GM12874 (cell line): Measurements from ENCODE around the gene DNAH11.

Experiments
- TF ChIP-seq, protein P1 (sequence below): IDR thresholded peaks from 2 replicates; pipeline ENCODE4 v1.5.1; 2011; ENCODE audit warnings: low read depth, mild to moderate bottlenecking, control low read depth, low read length, moderate library complexity; ENCODE audit not compliant: insufficient read depth

DNAH11 gene

DNA sequence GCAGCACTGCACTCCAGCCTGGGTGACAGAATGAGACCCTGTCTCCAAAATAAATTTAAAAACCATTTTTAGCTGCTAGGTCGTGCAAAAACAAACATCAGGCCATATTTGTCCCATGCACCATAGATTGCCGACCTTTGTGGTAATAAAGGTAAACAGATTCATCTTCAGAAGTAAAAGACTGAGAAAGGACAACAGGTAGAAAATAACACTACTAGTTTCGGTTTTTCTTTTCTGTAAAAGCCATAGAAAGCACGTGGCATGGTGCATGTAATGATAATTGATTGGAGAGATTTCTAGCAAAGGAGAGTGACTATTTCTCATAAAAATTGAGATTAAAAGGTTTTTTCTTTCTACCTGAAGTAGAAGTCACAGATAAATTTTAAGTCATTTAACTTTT, 93.9 kb downstream of the DNAH11 start:
- TF ChIP-seq, protein P1, sequence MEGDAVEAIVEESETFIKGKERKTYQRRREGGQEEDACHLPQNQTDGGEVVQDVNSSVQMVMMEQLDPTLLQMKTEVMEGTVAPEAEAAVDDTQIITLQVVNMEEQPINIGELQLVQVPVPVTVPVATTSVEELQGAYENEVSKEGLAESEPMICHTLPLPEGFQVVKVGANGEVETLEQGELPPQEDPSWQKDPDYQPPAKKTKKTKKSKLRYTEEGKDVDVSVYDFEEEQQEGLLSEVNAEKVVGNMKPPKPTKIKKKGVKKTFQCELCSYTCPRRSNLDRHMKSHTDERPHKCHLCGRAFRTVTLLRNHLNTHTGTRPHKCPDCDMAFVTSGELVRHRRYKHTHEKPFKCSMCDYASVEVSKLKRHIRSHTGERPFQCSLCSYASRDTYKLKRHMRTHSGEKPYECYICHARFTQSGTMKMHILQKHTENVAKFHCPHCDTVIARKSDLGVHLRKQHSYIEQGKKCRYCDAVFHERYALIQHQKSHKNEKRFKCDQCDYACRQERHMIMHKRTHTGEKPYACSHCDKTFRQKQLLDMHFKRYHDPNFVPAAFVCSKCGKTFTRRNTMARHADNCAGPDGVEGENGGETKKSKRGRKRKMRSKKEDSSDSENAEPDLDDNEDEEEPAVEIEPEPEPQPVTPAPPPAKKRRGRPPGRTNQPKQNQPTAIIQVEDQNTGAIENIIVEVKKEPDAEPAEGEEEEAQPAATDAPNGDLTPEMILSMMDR = no peak

DNA sequence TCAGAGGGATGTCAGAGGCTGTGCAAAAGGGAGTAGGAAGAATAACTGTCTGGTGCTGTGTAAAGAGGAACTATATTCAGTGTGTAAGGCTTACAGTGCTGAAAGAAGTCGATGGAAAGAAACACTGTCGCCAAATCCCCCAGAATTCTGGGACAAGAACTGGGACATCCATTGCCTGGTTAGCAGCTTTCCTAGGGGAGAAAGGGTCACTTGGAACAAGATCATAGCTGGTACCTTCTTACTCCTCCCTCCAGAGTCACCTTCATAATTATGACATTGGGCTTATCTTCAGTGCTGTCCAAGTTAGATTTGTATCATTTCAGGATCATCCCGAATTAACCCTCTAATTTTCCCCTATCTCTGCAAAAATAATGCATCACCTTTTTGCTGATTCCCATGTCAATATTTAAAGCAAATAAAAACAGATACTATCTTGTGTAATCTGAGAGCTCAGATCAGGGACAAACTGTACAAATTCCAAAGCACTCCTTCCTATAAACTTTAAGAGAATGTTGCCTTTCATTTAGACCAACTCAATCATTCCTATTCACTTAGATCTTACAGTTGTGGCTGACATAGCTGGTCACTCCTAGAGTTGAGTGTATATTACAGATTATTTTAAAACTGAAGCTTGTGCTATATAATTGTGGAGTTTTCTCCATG, 96.5 kb downstream of the DNAH11 start:
- TF ChIP-seq, protein P1 = no peak

DNA sequence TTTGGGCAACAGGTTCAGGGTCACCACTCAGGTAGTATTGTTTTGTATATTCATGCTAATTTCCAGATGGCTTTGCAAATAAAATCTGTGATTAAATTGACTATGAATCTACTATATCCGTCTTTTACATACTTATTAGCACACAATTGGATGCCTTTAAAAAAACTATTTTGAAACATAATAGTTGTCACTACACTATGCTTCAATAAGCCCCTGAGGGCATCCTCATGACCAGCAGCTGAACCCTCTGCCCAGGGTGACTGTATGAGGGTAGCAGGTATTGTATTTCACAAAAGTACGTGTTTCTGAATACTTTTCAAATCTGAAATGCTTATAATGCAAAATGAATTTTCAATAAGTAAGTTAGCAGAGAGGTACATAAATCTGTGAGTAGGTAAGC, 97.3 kb downstream of the DNAH11 start:
- TF ChIP-seq, protein P1 = no peak

DNA sequence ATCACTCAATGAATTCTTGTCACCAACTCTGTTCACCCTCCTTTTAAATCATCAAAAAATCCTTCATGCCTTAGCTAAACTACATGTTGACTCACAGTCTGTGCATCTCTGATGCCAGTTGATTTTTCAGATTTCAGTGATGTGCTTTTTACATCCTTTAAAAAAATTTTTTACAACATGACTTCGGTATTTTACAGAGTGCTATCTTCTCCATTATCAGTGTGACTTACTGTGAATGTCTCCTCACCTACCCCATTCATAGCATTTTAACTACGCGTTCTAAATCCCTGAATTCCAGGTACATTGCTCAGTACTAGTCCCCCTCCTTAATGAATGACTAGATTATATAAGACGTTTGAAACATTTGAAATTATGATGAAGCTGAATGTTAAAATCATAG, 98.7 kb downstream of the DNAH11 start:
- TF ChIP-seq, protein P1 = no peak

DNA sequence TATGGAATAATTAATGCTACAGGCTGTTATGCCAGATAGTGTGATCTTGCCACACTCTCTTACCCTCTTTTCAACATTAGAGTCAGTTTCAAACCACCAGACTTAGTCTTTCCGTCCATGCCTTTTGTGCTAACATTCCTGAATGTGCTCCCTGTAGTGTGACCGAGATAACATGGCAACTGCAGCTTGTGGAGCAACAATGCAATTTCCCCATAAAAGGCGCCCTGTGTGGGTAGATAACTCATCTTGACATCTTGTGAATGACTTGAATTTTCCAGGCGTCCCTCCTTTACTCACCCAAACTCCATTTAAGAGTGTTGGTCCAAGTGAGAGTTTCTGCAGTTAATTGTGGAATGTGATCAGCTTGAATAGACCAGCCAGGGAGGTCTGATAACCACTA, 99.6 kb downstream of the DNAH11 start:
- TF ChIP-seq, protein P1 = no peak

DNA sequence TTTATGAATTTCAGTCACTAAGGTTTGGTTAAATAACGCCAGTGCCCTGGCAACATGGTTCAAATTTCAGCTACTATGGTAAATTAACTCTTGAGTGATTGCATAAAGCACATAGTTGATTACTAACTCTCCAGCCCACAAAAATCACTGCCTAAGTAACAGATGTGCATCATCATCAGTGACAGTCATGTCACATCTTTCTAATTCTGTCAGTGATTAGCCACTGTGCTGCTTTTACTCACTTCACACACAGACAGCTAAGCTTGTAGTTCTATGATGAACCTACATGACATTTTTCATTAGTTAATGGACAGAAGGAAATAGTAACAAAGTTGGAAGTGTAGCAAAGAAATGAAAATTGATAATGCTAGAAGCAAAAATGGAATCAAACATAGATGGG, 108.9 kb downstream of the DNAH11 start:
- TF ChIP-seq, protein P1 = no peak

DNA sequence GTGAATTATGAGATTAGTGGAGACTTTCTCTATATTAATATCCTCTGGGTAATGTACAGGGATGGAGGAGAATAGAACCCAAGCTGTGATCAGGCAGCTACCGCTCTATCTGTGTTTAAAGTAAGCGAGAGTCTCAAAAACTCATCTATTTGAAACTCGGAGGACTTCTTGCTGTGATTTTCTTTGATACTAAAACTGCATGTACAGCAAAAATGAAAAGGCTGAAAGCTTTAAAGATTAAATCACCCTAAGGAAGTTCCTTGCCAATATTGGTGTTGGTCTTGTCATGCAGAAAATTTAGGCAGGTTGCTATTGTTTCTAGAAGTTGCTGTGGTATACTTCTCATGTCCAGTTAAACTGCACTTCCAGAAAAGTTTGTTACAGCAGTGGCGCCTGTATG, 110.8 kb downstream of the DNAH11 start:
- TF ChIP-seq, protein P1 = no peak
